Measurements from ENCODE around the gene ROPN1L. TPM values are rescaled to one million over a fixed set of nuclear protein-coding genes. Genes with fewer than 3 reads are reported as not detected.

The ROPN1L gene
- total RNA-seq, 2 donors from 2014 or later: 1.3 to 4.3 TPM

DNA sequence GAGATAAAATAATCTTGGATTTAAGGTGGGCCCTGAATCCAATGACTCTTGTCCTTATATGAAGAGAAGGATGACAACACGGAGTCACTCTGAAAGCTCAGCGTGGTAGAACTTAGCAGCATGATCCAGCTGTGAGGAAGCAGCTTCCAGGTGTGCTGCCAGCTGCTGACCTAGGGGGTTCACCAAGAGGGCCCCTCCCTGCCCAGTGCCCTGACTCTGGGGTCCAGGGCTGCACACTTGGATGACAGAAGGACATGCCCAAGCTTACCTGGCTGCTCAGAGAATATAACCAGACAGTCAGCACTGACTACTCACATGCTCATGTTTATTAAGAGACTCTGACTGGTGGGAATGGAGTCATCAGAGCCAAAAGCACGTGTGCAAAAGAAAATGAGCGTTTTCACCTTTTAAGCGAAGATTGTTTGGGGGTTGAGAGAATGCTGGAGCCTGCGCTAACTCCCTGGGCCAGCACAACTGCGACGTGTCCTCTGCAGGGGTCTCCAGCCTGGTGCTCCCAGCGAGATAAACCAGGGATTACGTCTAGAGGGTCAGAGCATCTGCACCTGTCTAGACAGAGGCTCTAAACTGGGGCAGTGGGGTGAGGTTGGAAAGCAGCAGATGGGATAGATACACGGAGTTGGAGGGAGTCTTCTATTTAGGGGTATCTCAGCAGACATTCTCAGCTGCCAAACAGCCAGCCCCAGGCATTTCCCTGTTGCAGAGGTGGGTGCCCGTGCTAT lies 41.3 kb downstream of the ROPN1L start:
- H3K27ac ChIP-seq: no peak overlapping the region
- no peaks in the 10 kb centered on the region for H3K36me3 ChIP-seq (replicated peaks in 1 of 2; ENCODE audit: insufficient read depth in 1 of 2, low read depth in 2 of 2)
- H3K4me3 ChIP-seq: no peak overlapping the region
- TF ChIP-seq CTCF (IDR thresholded peaks at IDR 0.05) (no peak), POLR2A (IDR thresholded peaks at IDR 0.05) (no peak)
- no peaks in the 10 kb centered on the region for H3K4me1 ChIP-seq
- DNase-seq (no peak), ATAC-seq (no peak)
- H3K27me3 ChIP-seq: no peaks in the 10 kb centered on the region
- intact Hi-C loops (cut with DNase I): no loop called here
- H3K9me3 ChIP-seq: no peaks in the 10 kb centered on the region
- 71 to 74% methylated on average over 12 of the region's 12 CpGs for WGBS, 2 donors

- no peaks in the 10 kb centered on the region for H3K27me3 ChIP-seq
- ATAC-seq (no peak), DNase-seq (no peak)
- no peak overlapping the region for H3K4me3 ChIP-seq
- H3K4me1 ChIP-seq: no peaks in the 10 kb centered on the region
- no peaks in the 10 kb centered on the region for H3K9me3 ChIP-seq
- no peak for TF ChIP-seq POLR2A (IDR thresholded peaks at IDR 0.05)
- no peak for TF ChIP-seq CTCF (IDR thresholded peaks at IDR 0.05)
- no peak overlapping the region for H3K27ac ChIP-seq
- 70 to 79% methylated on average over 5 of the region's 5 CpGs for WGBS, 2 donors
- intact Hi-C loops (cut with DNase I): no loop called here
- no peaks in the 10 kb centered on the region for H3K36me3 ChIP-seq (replicated peaks in 1 of 2; ENCODE audit: insufficient read depth in 1 of 2, low read depth in 2 of 2)
These were observed 43.1 kb downstream of the ROPN1L start for GRCh38 chr5:10484774-10485141.

DNA sequence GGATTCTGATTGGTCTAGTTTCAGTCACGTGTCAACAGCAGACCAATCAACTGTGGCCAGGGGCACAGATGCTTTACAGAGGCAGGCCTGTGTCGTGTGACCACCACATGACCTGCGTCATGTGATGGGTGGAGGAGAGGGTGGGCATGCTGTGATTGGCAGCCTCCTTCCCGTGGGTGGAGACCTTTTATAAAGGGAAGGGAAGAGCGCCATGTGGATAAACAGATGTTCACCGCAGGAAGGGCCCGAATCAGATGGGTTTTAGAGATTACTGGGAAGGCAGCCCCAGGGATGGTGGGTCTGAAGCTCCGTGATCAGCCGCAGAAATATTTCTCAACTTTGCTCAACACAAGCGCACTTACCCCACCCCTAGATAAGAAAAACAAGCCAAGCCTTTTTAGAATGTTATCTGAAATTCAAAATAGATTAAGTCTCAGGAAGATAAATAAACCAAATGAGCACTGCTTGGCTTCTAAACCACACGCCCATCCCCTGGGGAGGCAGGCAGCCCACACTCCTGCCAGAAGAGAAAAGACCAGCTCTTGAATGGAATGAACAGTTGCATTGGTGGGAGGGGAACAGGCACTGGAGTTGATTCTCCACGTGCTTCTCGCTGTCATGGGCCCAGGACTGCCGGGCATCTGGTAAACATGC lies 43.6 kb downstream of the ROPN1L start:
- no peak for DNase-seq
- H3K9me3 ChIP-seq: no peaks in the 10 kb centered on the region

GRCh38 chr5:10485897-10486296 lies 44.2 kb downstream of the ROPN1L start:
- TF ChIP-seq CTCF (IDR thresholded peaks at IDR 0.05): no peak
- TF ChIP-seq POLR2A (IDR thresholded peaks at IDR 0.05): no peak
- H3K4me3 ChIP-seq: no peak overlapping the region
- ATAC-seq (no peak), DNase-seq (no peak)
- H3K27ac ChIP-seq: no peak overlapping the region
- no peaks in the 10 kb centered on the region for H3K4me1 ChIP-seq
- no peaks in the 10 kb centered on the region for H3K27me3 ChIP-seq
- intact Hi-C loops (cut with DNase I): no loop called here
- 84 to 94% methylated on average over 3 to 10 of the region's 10 CpGs for WGBS, 2 donors
- H3K36me3 ChIP-seq (replicated peaks in 1 of 2; ENCODE audit: insufficient read depth in 1 of 2, low read depth in 2 of 2): no peaks in the 10 kb centered on the region
- H3K9me3 ChIP-seq: no peaks in the 10 kb centered on the region

More for the DNA sequence above, 43.6 kb downstream of the ROPN1L start:
- intact Hi-C loops (cut with DNase I): no loop called here
- Histone ChIP-seq H3K4me1 (no peaks in the 10 kb centered on the region), H3K36me3 (replicated peaks in 1 of 2; ENCODE audit: insufficient read depth in 1 of 2, low read depth in 2 of 2) (no peaks in the 10 kb centered on the region), H3K4me3 (no peak overlapping the region), H3K27ac (no peak overlapping the region), H3K27me3 (no peaks in the 10 kb centered on the region)
- ATAC-seq: peak; percentile 52
- TF ChIP-seq POLR2A (IDR thresholded peaks at IDR 0.05): no peak
- no peak for TF ChIP-seq CTCF (IDR thresholded peaks at IDR 0.05)
- WGBS, 2 donors: 34 to 37% methylated on average over 14 of the region's 14 CpGs

Data from body of pancreas (tissue), 4 donors.